ENCODE results near the gene KCTD15.

DNA sequence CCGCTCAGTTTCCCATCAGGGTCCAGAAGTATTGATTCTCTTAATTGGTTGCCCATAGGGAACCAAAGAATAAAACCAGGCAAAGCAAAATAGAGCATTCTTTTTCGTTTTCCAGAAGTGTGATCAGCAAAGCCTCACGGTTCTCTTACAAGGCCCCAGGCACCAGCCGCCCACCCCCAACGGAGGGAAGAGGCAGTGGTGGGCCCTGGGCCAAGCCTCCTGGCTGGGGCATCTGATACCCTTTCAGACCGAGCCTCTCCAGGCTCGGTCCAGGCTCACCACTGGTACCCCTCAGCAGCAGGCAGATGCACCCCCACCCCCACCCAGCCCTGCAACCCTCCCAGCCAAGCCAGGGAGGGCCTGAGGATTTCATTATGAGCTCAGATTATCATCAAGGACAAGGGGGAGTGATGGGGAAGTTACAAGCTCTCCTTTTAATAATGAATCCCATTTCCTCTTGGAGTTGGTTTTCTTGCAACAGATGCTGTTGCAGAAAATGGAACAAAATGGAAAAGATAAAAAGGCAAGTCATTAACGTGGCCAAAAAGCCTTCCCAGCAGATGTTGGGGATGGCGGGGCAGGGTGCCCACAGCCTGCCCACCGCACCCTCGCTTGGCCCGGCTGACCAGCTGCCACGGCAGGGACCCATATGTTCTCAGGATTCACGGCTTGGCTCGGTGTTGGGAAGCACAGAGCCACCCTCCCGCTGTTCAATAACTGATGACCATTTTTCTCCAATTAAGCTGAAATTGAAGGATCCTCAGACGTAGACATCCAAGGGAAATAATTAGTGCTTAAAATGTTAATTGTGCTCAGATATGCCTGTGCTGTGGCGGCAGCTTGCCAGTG is 45.9 kb upstream of the KCTD15 start:
- TF ChIP-seq, protein P1, sequence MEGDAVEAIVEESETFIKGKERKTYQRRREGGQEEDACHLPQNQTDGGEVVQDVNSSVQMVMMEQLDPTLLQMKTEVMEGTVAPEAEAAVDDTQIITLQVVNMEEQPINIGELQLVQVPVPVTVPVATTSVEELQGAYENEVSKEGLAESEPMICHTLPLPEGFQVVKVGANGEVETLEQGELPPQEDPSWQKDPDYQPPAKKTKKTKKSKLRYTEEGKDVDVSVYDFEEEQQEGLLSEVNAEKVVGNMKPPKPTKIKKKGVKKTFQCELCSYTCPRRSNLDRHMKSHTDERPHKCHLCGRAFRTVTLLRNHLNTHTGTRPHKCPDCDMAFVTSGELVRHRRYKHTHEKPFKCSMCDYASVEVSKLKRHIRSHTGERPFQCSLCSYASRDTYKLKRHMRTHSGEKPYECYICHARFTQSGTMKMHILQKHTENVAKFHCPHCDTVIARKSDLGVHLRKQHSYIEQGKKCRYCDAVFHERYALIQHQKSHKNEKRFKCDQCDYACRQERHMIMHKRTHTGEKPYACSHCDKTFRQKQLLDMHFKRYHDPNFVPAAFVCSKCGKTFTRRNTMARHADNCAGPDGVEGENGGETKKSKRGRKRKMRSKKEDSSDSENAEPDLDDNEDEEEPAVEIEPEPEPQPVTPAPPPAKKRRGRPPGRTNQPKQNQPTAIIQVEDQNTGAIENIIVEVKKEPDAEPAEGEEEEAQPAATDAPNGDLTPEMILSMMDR (conservative IDR thresholded peaks at IDR 0.05; ENCODE audit: low read length): no peak
- no peak for TF ChIP-seq EZH2phosphoT487 (IDR thresholded peaks at IDR 0.05; ENCODE audit: borderline replicate concordance)

All from Loucy (cell line).